SK-N-SH (cell line): ENCODE measurements around the gene GATC. TPM values are rescaled to one million over a fixed set of nuclear protein-coding genes. Genes with fewer than 3 reads are reported as not detected.

ENCODE experiments used
- CTCF ChIA-PET: fragments of 300-600, 350-600 bp; formaldehyde crosslinking; extraction: SDS; loops from one replicate; lab custom pipeline; 2021; lab: Yijun Ruan, JAX
- POLR2A ChIA-PET: fragments of 350-600 bp; sonication (Branson Sonifier 250); formaldehyde crosslinking; extraction: SDS; loops from one replicate; lab custom pipeline; 2020; ENCODE audit warnings: antibody characterized with exemption, inconsistent platforms; lab: Yijun Ruan, JAX
- DNase-seq: peaks from one replicate; pipeline ENCODE4 v3.0.0; 2012
- H2AFZ ChIP-seq: fragments of 200-600 bp; sonication (generic); 2 replicates; pipeline ENCODE4 v1.8.1; 2016; ENCODE audit warnings: antibody characterized with exemption, mild to moderate bottlenecking, low read depth
- H3F3A ChIP-seq: fragments of 200-600 bp; sonication (generic); replicated peaks from 2 replicates; pipeline ENCODE3; 2016; ENCODE audit warnings: antibody characterized with exemption, mild to moderate bottlenecking; ENCODE audit not compliant: insufficient read depth
- H3K27ac ChIP-seq, 2 experiments: fragments of 200-500 bp in 1 of 2; fragments of 200-600 bp in 1 of 2; sonication (Bioruptor generic) in 1 of 2; sonication (generic), shearing (Covaris generic) in 1 of 2; 2 replicates each; pipeline versions ENCODE4 v1.5.1 to v1.6.1; 2014 to 2016; ENCODE audit warnings: low read depth in 2 of 2, inconsistent platforms in 1 of 2, low read length in 1 of 2, mild to moderate bottlenecking in 1 of 2, mixed read lengths in 1 of 2
- H3K27me3 ChIP-seq: fragments of 200-600 bp; sonication (generic), shearing (Covaris generic); 2 replicates; pipeline ENCODE4 v1.6.1; 2016; ENCODE audit warnings: mixed run types; ENCODE audit not compliant: insufficient read depth
- H3K36me3 ChIP-seq, 2 experiments: fragments of 200-500 bp in 1 of 2; fragments of 200-600 bp in 1 of 2; sonication (Bioruptor generic) in 1 of 2; sonication (generic) in 1 of 2; replicated peaks in 1 of 2; 2 replicates each; pipeline versions ENCODE3 to v1.5.1; 2014 to 2016; ENCODE audit warnings: low read length in 1 of 2, mild to moderate bottlenecking in 1 of 2; ENCODE audit not compliant: insufficient read depth in 2 of 2, control insufficient read depth in 1 of 2
- H3K4me1 ChIP-seq, 2 experiments: fragments of 200-500 bp in 1 of 2; fragments of 200-600 bp in 1 of 2; sonication (Bioruptor generic) in 1 of 2; sonication (generic), shearing (Covaris generic) in 1 of 2; 2 replicates each; pipeline versions ENCODE4 v1.5.1 to v1.6.1; 2014 to 2016; ENCODE audit warnings: low read depth in 1 of 2, low read length in 1 of 2, mixed run types in 1 of 2; ENCODE audit not compliant: insufficient read depth in 2 of 2, control insufficient read depth in 1 of 2
- H3K4me2 ChIP-seq: fragments of 200-600 bp; sonication (generic), shearing (Covaris generic); 2 replicates; pipeline ENCODE4 v1.6.1; 2017; ENCODE audit warnings: mixed run types
- H3K4me3 ChIP-seq, 2 experiments: fragments of 200-500 bp in 1 of 2; fragments of 200-600 bp in 1 of 2; sonication (Bioruptor generic) in 1 of 2; sonication (generic), shearing (Covaris generic) in 1 of 2; 2 replicates each; pipeline versions ENCODE4 v1.5.1 to v1.8.1; 2014 to 2016; ENCODE audit warnings: low read depth in 2 of 2, inconsistent platforms in 1 of 2, low read length in 1 of 2, mild to moderate bottlenecking in 1 of 2, mixed read lengths in 1 of 2, moderate library complexity in 1 of 2
- H3K79me2 ChIP-seq: fragments of 200-600 bp; sonication (generic); 2 replicates; pipeline ENCODE4 v1.8.1; 2017; ENCODE audit warnings: mild to moderate bottlenecking; ENCODE audit not compliant: insufficient read depth
- H3K9ac ChIP-seq: fragments of 200-600 bp; sonication (generic); 2 replicates; pipeline ENCODE4 v1.6.1; 2017; ENCODE audit warnings: mixed run types
- H3K9me2 ChIP-seq: fragments of 200-600 bp; sonication (generic); 2 replicates; pipeline ENCODE4 v1.6.1; 2017; ENCODE audit warnings: mixed run types
- H3K9me3 ChIP-seq: fragments of 200-600 bp; sonication (generic); 2 replicates; pipeline ENCODE4 v1.6.1; 2017; ENCODE audit warnings: mixed run types, mild to moderate bottlenecking, moderate library complexity
- H4K20me1 ChIP-seq: fragments of 200-600 bp; sonication (generic); 2 replicates; pipeline ENCODE4 v1.6.1; 2017; ENCODE audit warnings: mild to moderate bottlenecking, mixed run types; ENCODE audit not compliant: insufficient read depth
- SMC3 ChIP-seq: IDR thresholded peaks from 2 replicates; pipeline ENCODE4 v1.6.1; 2012; ENCODE audit warnings: low read depth, low read length, improper control_type of control experiment
- WGBS: methylation state at CpG from one replicate; pipeline ENCODE4 v1.1.6; 2017; ENCODE audit warnings: low lambda C conversion rate; 5-methylcytosine and 5-hydroxymethylcytosine counted together
- polyA plus RNA-seq, 3 experiments: library from polyadenylated mRNA; depleted of rRNA; stranded (reverse); fragments of >200 nt; gene quantifications; 2 replicates each; pipeline ENCODE4 v1.2.3, GENCODE V29; 2012
- small RNA-seq, 7 experiments: library from RNA; depleted of rRNA; stranded (forward); fragments of <200 nt; gene quantifications; one replicate each; pipeline ENCODE3, GENCODE V24; 2012

Gene GATC
- polyA plus RNA-seq, 1 of the 3 experiments (the other 2 are of a cell fraction): 10.6 TPM

DNA sequence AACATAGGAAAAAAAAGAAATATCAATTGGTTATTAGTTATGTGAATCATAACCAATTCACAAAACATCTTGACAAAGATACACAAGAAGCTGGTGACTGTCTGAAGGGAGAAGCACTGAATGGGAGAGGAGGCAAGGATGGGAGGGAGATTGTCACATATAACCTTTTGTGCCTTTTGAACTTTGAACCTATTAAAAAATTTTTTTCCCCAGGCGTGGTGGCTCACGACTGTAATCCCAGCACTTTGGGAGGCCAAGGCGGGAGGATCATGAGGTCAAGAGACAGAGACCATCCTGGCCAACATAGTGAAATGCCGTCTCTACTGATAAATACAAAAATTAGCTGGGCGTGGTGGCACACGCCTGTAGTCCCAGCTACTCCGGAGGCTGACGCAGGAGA lies 62.3 kb downstream of the GATC start:
- Histone ChIP-seq H3K4me2 (no peak overlapping the region), H3K36me3 (peaks cover 15 to 17% of the 10 kb centered on the region in 2 experiments), H3K79me2 (no peaks in the 10 kb centered on the region), H3K27ac (no peak overlapping the region), H3K4me1 (no peaks in the 10 kb centered on the region), H3K9me2 (no peaks in the 10 kb centered on the region), H2AFZ (no peak overlapping the region), H3K4me3 (no peak overlapping the region), H3K9me3 (no peaks in the 10 kb centered on the region), H3F3A (peaks cover 4% of the 10 kb centered on the region), H3K9ac (no peak overlapping the region), H4K20me1 (no peaks in the 10 kb centered on the region), H3K27me3 (no peaks in the 10 kb centered on the region)
- ChIA-PET POLR2A (no interaction called here), CTCF (interaction anchor here (1.2 kb wide), 1 partner anchor 12 kb away, joined by 4 read pairs; no protein-coding TSS in a partner anchor)
- WGBS: 97% methylated on average over 8 of the region's 8 CpGs
- TF ChIP-seq SMC3: no peak
- DNase-seq: no peak

Small RNA genes lying within 50 kb of the gene (small RNA-seq; reads per million reads assigned to genes)
- 0 reads per million in 7 experiments for gene RF00019

Other genes with a start within 250 kb of the GATC start
- gene RPLP0, start 245.3 kb upstream of the GATC start, polyA plus RNA-seq (2012; rRNA removed): 5,975 and 6,606 TPM in 2 replicates
- 63.0 and 89.0 TPM in 2 replicates for gene PXN, start 180.7 kb upstream of the GATC start, polyA plus RNA-seq (2012; rRNA removed)
- not detected in 2 replicates for gene RNU4-2, start 154.5 kb upstream of the GATC start, polyA plus RNA-seq (2012; rRNA removed)
- gene RNU4-1, start 153.2 kb upstream of the GATC start, polyA plus RNA-seq (2012; rRNA removed): not detected in 2 replicates
- gene SIRT4, start 144.1 kb upstream of the GATC start, polyA plus RNA-seq (2012; rRNA removed): 1.1 and 1.4 TPM in 2 replicates
- not detected in 2 replicates for gene PLA2G1B, start 118.7 kb upstream of the GATC start, polyA plus RNA-seq (2012; rRNA removed)
- gene MSI1, start 77.3 kb upstream of the GATC start, polyA plus RNA-seq (2012; rRNA removed): 1.3 and 1.7 TPM in 2 replicates
- gene COX6A1, start 8.3 kb upstream of the GATC start, polyA plus RNA-seq (2012; rRNA removed): 1,149 and 1,199 TPM in 2 replicates
- 34.1 and 48.2 TPM in 2 replicates for gene TRIAP1, start 60 bp upstream of the GATC start, polyA plus RNA-seq (2012; rRNA removed)
- 164 and 210 TPM in 2 replicates for gene SRSF9, start 23.3 kb downstream of the GATC start, polyA plus RNA-seq (2012; rRNA removed)
- gene DYNLL1, start 49.7 kb downstream of the GATC start, polyA plus RNA-seq (2012; rRNA removed): 596 and 607 TPM in 2 replicates
- 28.0 and 39.0 TPM in 2 replicates for gene COQ5, start 82.7 kb downstream of the GATC start, polyA plus RNA-seq (2012; rRNA removed)
- gene RNF10, start 87.9 kb downstream of the GATC start, polyA plus RNA-seq (2012; rRNA removed): 118 and 122 TPM in 2 replicates
- 129 and 148 TPM in 2 replicates for gene POP5, start 135.0 kb downstream of the GATC start, polyA plus RNA-seq (2012; rRNA removed)
- 0.08 and 0.21 TPM in 2 replicates for gene CABP1, start 194.2 kb downstream of the GATC start, polyA plus RNA-seq (2012; rRNA removed)
- 23.4 and 27.8 TPM in 2 replicates for gene MLEC, start 240.7 kb downstream of the GATC start, polyA plus RNA-seq (2012; rRNA removed)